HEK293 (cell line): Measurements from ENCODE around the gene GABRR1.

Experiments used
- CTCF ChIA-PET: fragments of 350-600 bp; formaldehyde crosslinking; extraction: SDS; loops from one replicate; lab custom pipeline; 2021; ENCODE audit warnings: antibody characterized with exemption; lab: Yijun Ruan, JAX
- POLR2A ChIA-PET: fragments of 300-600 bp; formaldehyde crosslinking; extraction: SDS; loops from one replicate; lab custom pipeline; 2020; ENCODE audit warnings: antibody characterized with exemption, inconsistent platforms; lab: Yijun Ruan, JAX
- H3K27ac ChIP-seq: fragments of 200-500 bp; sonication (Bioruptor generic); 2 replicates; pipeline ENCODE4 v1.5.1; 2014; ENCODE audit warnings: low read depth, low read length, control low read depth, inconsistent platforms; ENCODE audit errors: extremely low read depth
- H3K36me3 ChIP-seq, 2 experiments: fragments of 200-500 bp in 1 of 2; sonication (Bioruptor generic) in 1 of 2; 1 replicate in 1 of 2; 2 replicates in 1 of 2; pipeline ENCODE4 v1.5.1; 2014 to 2017; ENCODE audit warnings: inconsistent platforms in 2 of 2, low read length in 2 of 2; ENCODE audit not compliant: control insufficient read depth in 2 of 2, insufficient read depth in 1 of 2
- H3K4me1 ChIP-seq: fragments of 200-500 bp; sonication (Bioruptor generic); 2 replicates; pipeline ENCODE4 v1.5.1; 2014; ENCODE audit warnings: mild to moderate bottlenecking, low read length, inconsistent platforms; ENCODE audit not compliant: control insufficient read depth, insufficient read depth
- H3K4me3 ChIP-seq: 2 replicates; pipeline ENCODE4 v1.5.1; 2011; ENCODE audit warnings: low read depth, mild to moderate bottlenecking, control low read depth, low read length, moderate library complexity
- H3K9me3 ChIP-seq: fragments of 200-500 bp; sonication (Bioruptor generic); 2 replicates; pipeline ENCODE4 v1.5.1; 2014; ENCODE audit warnings: low read depth, low read length, inconsistent platforms; ENCODE audit not compliant: control insufficient read depth, insufficient read depth
- BCL11B ChIP-seq: fragments of 450-650 bp; formaldehyde crosslinking; IDR thresholded peaks from 2 replicates; pipeline ENCODE4 v1.5.1; 2016; ENCODE audit warnings: low read depth, missing biosample characterization, missing genetic modification characterization
- GLI2 ChIP-seq: fragments of 450-650 bp; formaldehyde crosslinking; IDR thresholded peaks from 2 replicates; pipeline ENCODE4; 2017; ENCODE audit warnings: missing biosample characterization, missing genetic modification characterization, low read depth, borderline replicate concordance
- GLI4 ChIP-seq: fragments of 450-650 bp; formaldehyde crosslinking; IDR thresholded peaks from 2 replicates; pipeline ENCODE4 v1.5.1; 2016; ENCODE audit warnings: missing biosample characterization, missing genetic modification characterization
- KLF16 ChIP-seq: fragments of 450-650 bp; formaldehyde crosslinking; IDR thresholded peaks from 2 replicates; pipeline ENCODE4 v1.5.1; 2017; ENCODE audit warnings: missing biosample characterization, missing genetic modification characterization
- KLF9 ChIP-seq: fragments of 450-650 bp; formaldehyde crosslinking; IDR thresholded peaks from 2 replicates; pipeline ENCODE4 v1.5.1; 2016; ENCODE audit warnings: missing biosample characterization, missing genetic modification characterization, low read depth
- MYNN ChIP-seq: fragments of 450-650 bp; formaldehyde crosslinking; IDR thresholded peaks from 2 replicates; pipeline ENCODE4 v1.5.1; 2016; ENCODE audit warnings: missing biosample characterization, missing genetic modification characterization, borderline replicate concordance
- ZBTB1 ChIP-seq: fragments of 450-650 bp; formaldehyde crosslinking; IDR thresholded peaks from 2 replicates; pipeline ENCODE4 v1.5.1; 2016; ENCODE audit warnings: missing biosample characterization, missing genetic modification characterization
- ZBTB8A ChIP-seq: fragments of 450-650 bp; formaldehyde crosslinking; IDR thresholded peaks from 2 replicates; pipeline ENCODE4 v1.5.1; 2016; ENCODE audit warnings: missing biosample characterization, missing genetic modification characterization
- ZFP3 ChIP-seq: fragments of 450-650 bp; formaldehyde crosslinking; IDR thresholded peaks from 2 replicates; pipeline ENCODE4 v1.5.1; 2016; ENCODE audit warnings: low read depth, missing biosample characterization, missing genetic modification characterization
- ZNF148 ChIP-seq: fragments of 450-650 bp; formaldehyde crosslinking; IDR thresholded peaks from 2 replicates; pipeline ENCODE4 v1.5.0; 2017; ENCODE audit warnings: missing biosample characterization, missing genetic modification characterization, borderline replicate concordance
- ZNF184 ChIP-seq: fragments of 450-650 bp; IDR thresholded peaks from 2 replicates; pipeline ENCODE4 v1.5.1; 2018; ENCODE audit warnings: missing biosample characterization, mild to moderate bottlenecking, missing genetic modification characterization
- ZNF19 ChIP-seq: fragments of 450-650 bp; formaldehyde crosslinking; IDR thresholded peaks from 2 replicates; pipeline ENCODE4; 2016; ENCODE audit warnings: missing biosample characterization, missing genetic modification characterization, low read depth
- ZNF221 ChIP-seq: fragments of 450-650 bp; formaldehyde crosslinking; IDR thresholded peaks from 2 replicates; pipeline ENCODE4 v1.5.1; 2017; ENCODE audit warnings: missing biosample characterization, missing genetic modification characterization, borderline replicate concordance
- ZNF23 ChIP-seq: fragments of 450-650 bp; formaldehyde crosslinking; IDR thresholded peaks from 2 replicates; pipeline ENCODE4 v1.5.1; 2016; ENCODE audit warnings: missing biosample characterization, missing genetic modification characterization, borderline replicate concordance
- ZNF335 ChIP-seq: fragments of 450-650 bp; formaldehyde crosslinking; conservative IDR thresholded peaks from 2 replicates; pipeline ENCODE4 v1.5.1; 2016; ENCODE audit warnings: missing biosample characterization, missing genetic modification characterization
- ZNF354C ChIP-seq: fragments of 450-650 bp; formaldehyde crosslinking; IDR thresholded peaks from 2 replicates; pipeline ENCODE4 v1.5.1; 2016; ENCODE audit warnings: missing biosample characterization, missing genetic modification characterization, low read depth, borderline replicate concordance
- ZNF394 ChIP-seq: fragments of 450-650 bp; formaldehyde crosslinking; IDR thresholded peaks from 2 replicates; pipeline ENCODE4 v1.5.1; 2016; ENCODE audit warnings: missing biosample characterization, missing genetic modification characterization, mild to moderate bottlenecking, moderate library complexity, borderline replicate concordance
- ZNF426 ChIP-seq: fragments of 450-650 bp; formaldehyde crosslinking; IDR thresholded peaks from 2 replicates; pipeline ENCODE4 v1.5.1; 2017; ENCODE audit warnings: missing biosample characterization, missing genetic modification characterization, mild to moderate bottlenecking, inconsistent platforms, moderate library complexity
- ZNF555 ChIP-seq: fragments of 450-650 bp; formaldehyde crosslinking; conservative IDR thresholded peaks from 2 replicates; pipeline ENCODE4 v1.5.1; 2017; ENCODE audit warnings: missing biosample characterization, mild to moderate bottlenecking, missing genetic modification characterization, inconsistent platforms
- ZNF558 ChIP-seq: fragments of 450-650 bp; formaldehyde crosslinking; IDR thresholded peaks from 2 replicates; pipeline ENCODE4 v1.5.1; 2016; ENCODE audit warnings: missing biosample characterization, missing genetic modification characterization
- ZNF585B ChIP-seq: fragments of 450-650 bp; formaldehyde crosslinking; IDR thresholded peaks from 2 replicates; pipeline ENCODE4 v1.5.1; 2016; ENCODE audit warnings: missing biosample characterization, missing genetic modification characterization
- ZNF596 ChIP-seq: fragments of 450-650 bp; IDR thresholded peaks from 2 replicates; pipeline ENCODE4 v1.5.0; 2018; ENCODE audit warnings: missing biosample characterization, mild to moderate bottlenecking, missing genetic modification characterization, moderate library complexity
- ZNF623 ChIP-seq: fragments of 450-650 bp; formaldehyde crosslinking; IDR thresholded peaks from 2 replicates; pipeline ENCODE4 v1.5.1; 2016; ENCODE audit warnings: missing biosample characterization, missing genetic modification characterization
- ZNF660 ChIP-seq: fragments of 450-650 bp; IDR thresholded peaks from 2 replicates; pipeline ENCODE4 v1.5.1; 2018; ENCODE audit warnings: missing biosample characterization, mild to moderate bottlenecking, missing genetic modification characterization
- ZNF664 ChIP-seq: fragments of 450-650 bp; formaldehyde crosslinking; IDR thresholded peaks from 2 replicates; pipeline ENCODE4 v1.5.1; 2016; ENCODE audit warnings: missing biosample characterization, missing genetic modification characterization
- ZNF843 ChIP-seq: fragments of 450-650 bp; formaldehyde crosslinking; IDR thresholded peaks from 2 replicates; pipeline ENCODE4 v1.5.1; 2016; ENCODE audit warnings: missing biosample characterization, missing genetic modification characterization
- ZSCAN4 ChIP-seq: fragments of 450-650 bp; formaldehyde crosslinking; IDR thresholded peaks from 2 replicates; pipeline ENCODE4 v1.5.1; 2017; ENCODE audit warnings: missing biosample characterization, missing genetic modification characterization
- TF ChIP-seq, protein P1 (sequence below): fragments of 450-650 bp; formaldehyde crosslinking; conservative IDR thresholded peaks from 2 replicates; pipeline ENCODE4 v1.5.1; 2016; ENCODE audit warnings: low read depth, missing biosample characterization, missing genetic modification characterization

The GABRR1 gene

DNA sequence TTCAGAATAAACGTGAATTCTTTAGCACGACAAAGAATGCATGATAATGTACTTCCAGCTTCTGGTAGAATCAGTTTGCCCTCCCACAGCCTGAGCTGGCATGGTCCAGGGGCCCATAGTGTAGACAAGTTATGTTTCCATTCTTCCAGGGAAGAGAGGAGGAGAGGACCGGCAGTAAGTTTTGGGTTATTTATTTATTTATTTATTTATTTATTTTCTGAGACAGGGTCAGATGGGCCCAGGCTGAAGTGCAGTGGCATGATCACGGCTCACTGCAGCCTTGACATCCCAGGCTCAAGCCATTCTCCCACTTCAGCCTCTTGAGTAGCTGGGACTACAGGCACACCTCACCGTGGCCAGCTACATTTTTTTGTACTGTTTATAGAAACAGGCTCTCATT, 4.7 kb downstream of the GABRR1 start:
- no peak for TF ChIP-seq ZNF148 (tag by site-specific recombination)
- TF ChIP-seq ZNF623 (tag by site-specific recombination), result 0 out of 2 replicates have a peak, but pooled peaks have one; percentile 23
- TF ChIP-seq GLI2 (tag by site-specific recombination), result no peak
- TF ChIP-seq ZNF221 (tag by site-specific recombination), result no peak
- no peak for TF ChIP-seq ZNF585B (tag by site-specific recombination)
- no peak for TF ChIP-seq KLF16 (tag by site-specific recombination)
- TF ChIP-seq ZBTB1, result no peak
- no peak for TF ChIP-seq ZNF664 (tag by site-specific recombination)
- peak; percentile 11; the same call in 1 of the 2 replicates for TF ChIP-seq ZNF555
- TF ChIP-seq ZNF660 (tag by site-specific recombination), result no peak
- no peak for TF ChIP-seq MYNN (tag by site-specific recombination)
- TF ChIP-seq ZNF394 (tag by site-specific recombination), result peak; percentile 60; the same call in 1 of the 2 replicates
- no peak for TF ChIP-seq ZFP3 (tag by site-specific recombination)
- no peak for TF ChIP-seq ZSCAN4 (tag by site-specific recombination)
- TF ChIP-seq ZNF558 (tag by site-specific recombination), result no peak
- no peak for TF ChIP-seq ZNF184 (tag by site-specific recombination)
- no peak for TF ChIP-seq ZNF354C (tag by site-specific recombination)
- TF ChIP-seq ZBTB8A, result 0 out of 2 replicates have a peak, but pooled peaks have one; percentile 14
- no peak for TF ChIP-seq GLI4 (tag by site-specific recombination)
- no peak for TF ChIP-seq ZNF843 (tag by site-specific recombination)
- no peak for TF ChIP-seq ZNF19
- no peak for TF ChIP-seq ZNF596 (tag by site-specific recombination)
- TF ChIP-seq ZNF23 (tag by site-specific recombination), result no peak
- TF ChIP-seq ZNF335 (tag by site-specific recombination), result no peak
- TF ChIP-seq, protein P1, sequence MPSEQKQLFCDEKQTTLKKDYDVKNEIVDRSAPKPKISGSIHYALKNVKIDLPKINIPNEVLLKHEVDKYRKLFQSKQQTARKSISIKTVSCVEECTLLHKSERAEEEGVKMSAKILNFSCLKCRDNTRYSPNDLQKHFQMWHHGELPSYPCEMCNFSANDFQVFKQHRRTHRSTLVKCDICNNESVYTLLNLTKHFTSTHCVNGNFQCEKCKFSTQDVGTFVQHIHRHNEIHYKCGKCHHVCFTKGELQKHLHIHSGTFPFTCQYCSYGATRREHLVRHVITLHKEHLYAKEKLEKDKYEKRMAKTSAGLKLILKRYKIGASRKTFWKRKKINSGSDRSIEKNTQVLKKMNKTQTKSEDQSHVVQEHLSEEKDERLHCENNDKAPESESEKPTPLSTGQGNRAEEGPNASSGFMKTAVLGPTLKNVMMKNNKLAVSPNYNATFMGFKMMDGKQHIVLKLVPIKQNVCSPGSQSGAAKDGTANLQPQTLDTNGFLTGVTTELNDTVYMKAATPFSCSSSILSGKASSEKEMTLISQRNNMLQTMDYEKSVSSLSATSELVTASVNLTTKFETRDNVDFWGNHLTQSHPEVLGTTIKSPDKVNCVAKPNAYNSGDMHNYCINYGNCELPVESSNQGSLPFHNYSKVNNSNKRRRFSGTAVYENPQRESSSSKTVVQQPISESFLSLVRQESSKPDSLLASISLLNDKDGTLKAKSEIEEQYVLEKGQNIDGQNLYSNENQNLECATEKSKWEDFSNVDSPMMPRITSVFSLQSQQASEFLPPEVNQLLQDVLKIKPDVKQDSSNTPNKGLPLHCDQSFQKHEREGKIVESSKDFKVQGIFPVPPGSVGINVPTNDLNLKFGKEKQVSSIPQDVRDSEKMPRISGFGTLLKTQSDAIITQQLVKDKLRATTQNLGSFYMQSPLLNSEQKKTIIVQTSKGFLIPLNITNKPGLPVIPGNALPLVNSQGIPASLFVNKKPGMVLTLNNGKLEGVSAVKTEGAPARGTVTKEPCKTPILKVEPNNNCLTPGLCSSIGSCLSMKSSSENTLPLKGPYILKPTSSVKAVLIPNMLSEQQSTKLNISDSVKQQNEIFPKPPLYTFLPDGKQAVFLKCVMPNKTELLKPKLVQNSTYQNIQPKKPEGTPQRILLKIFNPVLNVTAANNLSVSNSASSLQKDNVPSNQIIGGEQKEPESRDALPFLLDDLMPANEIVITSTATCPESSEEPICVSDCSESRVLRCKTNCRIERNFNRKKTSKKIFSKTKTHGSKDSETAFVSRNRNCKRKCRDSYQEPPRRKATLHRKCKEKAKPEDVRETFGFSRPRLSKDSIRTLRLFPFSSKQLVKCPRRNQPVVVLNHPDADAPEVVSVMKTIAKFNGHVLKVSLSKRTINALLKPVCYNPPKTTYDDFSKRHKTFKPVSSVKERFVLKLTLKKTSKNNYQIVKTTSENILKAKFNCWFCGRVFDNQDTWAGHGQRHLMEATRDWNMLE, result peak; percentile 58
- TF ChIP-seq BCL11B (tag by site-specific recombination), result no peak
- peak; percentile 35 for TF ChIP-seq ZNF426 (tag by site-specific recombination)
- no peak for TF ChIP-seq KLF9 (tag by site-specific recombination)
- POLR2A ChIA-PET, result no interaction called here

More for the DNA sequence above, 4.7 kb downstream of the GABRR1 start:
- CTCF ChIA-PET, result interaction anchor here (1.0 kb wide), 1 partner anchor 30 kb away, joined by 5 read pairs; no protein-coding TSS in a partner anchor
- Histone ChIP-seq H3K4me1 (peaks cover 7% of the 10 kb centered on the region), H3K36me3 (no peaks in the 10 kb centered on the region), H3K27ac (no peak overlapping the region), H3K4me3 (no peak overlapping the region), H3K9me3 (no peaks in the 10 kb centered on the region)
